ENCODE results near the gene CARNS1.

DNA sequence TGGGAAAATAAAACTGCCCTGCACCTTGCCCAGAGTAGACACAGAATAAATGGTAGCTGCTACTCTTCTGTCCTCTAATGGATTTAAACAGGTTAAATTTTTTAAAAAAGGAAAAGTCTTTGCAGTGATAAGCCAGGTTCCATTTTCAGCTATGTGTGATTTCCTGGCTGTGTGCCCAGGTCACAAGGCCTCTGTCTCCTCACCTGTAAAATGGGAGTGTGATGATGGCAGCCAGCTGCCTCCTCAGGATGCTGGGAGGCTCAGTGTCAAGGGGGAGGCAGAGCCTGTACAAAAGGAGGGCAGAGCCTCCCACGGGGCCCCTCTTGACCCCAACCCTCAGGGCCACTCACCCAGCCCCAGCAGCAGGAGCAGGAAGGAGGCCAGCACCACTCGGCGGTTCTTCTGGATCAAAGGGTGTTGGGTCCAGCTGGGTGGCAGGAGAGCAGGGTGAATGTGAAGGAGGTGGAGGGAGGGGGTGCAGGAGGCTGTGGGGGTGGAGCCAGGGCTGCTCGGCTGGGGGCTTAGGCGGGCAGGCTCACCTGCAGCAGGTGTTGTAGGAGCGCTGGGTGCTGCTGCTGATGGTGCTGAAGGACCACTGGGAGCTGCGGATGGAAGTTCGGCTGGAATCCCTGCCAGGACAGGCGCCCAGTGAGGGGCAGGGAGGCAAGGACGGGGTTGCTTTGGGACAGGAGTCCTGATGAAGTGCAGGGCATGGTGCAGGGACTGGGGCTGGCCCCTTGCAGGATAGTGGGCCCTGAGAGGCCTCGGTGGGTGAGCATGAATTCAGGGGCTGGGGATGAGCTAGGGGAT, 51.7 kb downstream of the CARNS1 start:
- TF ChIP-seq RARB (CRISPR knock-in tag; IDR thresholded peaks at IDR 0.05) (no peak), TCF4 (CRISPR knock-in tag; IDR thresholded peaks at IDR 0.05; ENCODE audit: borderline replicate concordance) (no peak), ESRRG (CRISPR knock-in tag; IDR thresholded peaks at IDR 0.05) (no peak), ZC3H10 (CRISPR knock-in tag; IDR thresholded peaks at IDR 0.05) (no peak), ZFP3 (CRISPR knock-in tag; IDR thresholded peaks at IDR 0.05) (no peak), ISL1 (CRISPR knock-in tag; IDR thresholded peaks at IDR 0.05) (no peak)
- TF ChIP-seq, protein P1, sequence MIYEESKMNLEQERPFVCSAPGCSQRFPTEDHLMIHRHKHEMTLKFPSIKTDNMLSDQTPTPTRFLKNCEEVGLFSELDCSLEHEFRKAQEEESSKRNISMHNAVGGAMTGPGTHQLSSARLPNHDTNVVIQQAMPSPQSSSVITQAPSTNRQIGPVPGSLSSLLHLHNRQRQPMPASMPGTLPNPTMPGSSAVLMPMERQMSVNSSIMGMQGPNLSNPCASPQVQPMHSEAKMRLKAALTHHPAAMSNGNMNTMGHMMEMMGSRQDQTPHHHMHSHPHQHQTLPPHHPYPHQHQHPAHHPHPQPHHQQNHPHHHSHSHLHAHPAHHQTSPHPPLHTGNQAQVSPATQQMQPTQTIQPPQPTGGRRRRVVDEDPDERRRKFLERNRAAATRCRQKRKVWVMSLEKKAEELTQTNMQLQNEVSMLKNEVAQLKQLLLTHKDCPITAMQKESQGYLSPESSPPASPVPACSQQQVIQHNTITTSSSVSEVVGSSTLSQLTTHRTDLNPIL (CRISPR knock-in tag; IDR thresholded peaks at IDR 0.05; ENCODE audit: low read depth): no peak
- TF ChIP-seq, protein P2, sequence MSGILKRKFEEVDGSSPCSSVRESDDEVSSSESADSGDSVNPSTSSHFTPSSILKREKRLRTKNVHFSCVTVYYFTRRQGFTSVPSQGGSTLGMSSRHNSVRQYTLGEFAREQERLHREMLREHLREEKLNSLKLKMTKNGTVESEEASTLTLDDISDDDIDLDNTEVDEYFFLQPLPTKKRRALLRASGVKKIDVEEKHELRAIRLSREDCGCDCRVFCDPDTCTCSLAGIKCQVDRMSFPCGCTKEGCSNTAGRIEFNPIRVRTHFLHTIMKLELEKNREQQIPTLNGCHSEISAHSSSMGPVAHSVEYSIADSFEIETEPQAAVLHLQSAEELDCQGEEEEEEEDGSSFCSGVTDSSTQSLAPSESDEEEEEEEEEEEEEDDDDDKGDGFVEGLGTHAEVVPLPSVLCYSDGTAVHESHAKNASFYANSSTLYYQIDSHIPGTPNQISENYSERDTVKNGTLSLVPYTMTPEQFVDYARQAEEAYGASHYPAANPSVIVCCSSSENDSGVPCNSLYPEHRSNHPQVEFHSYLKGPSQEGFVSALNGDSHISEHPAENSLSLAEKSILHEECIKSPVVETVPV (CRISPR knock-in tag; IDR thresholded peaks at IDR 0.05): no peak

Measured in SK-N-SH treated with all-trans-retinoic acid at 6 μM for 48 hours (cell line).